ENCODE data around the gene KCNQ4.

KCNQ4 gene

GRCh38 chr1:40794974-40795715 lies 11.6 kb downstream of the KCNQ4 start:
- DNase-seq (ENCODE audit: low read depth in 3 of 3, low spot score in 1 of 3): no peak

DNA sequence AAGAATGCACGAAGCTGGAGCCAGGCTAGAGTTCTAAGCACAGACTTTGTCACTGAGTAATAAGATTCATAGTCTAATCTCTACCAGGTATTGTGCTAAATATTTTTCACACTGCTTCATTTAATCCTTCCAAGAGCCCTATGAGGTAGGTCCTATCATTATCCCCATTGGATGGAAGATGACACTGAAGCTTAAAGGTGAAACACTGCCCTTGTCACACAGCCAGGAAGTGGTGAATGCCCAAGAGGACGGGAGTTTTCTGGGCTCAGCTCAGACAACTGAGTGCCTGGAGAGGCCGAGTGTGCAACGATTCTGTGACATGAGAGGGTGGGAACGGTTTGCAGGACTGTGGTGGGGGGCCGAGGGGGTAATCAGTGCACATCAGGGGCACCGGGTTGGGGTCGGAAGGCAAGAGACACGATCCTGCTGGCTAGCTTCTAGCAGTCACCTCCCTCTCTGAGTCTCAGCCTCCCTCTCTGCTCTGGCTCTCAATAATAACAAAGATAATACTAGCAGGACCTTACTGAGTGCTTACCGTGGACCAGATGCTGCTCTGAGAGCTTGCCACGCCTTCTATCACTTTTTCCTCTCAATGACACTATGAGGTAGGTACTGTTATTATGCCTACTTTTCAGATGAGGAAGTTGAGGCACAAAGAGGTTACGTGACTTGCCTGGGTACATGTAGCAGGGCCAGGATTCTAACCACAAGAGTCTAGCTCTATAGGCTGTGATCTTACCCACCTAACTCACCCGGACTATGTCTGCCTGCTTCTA lies 12.4 kb downstream of the KCNQ4 start:
- DNase-seq (ENCODE audit: low read depth in 3 of 3, low spot score in 1 of 3): no peak

GRCh38 chr1:40796939-40797667 lies 13.5 kb downstream of the KCNQ4 start:
- no peak for DNase-seq (ENCODE audit: low read depth in 3 of 3, low spot score in 1 of 3)

DNA sequence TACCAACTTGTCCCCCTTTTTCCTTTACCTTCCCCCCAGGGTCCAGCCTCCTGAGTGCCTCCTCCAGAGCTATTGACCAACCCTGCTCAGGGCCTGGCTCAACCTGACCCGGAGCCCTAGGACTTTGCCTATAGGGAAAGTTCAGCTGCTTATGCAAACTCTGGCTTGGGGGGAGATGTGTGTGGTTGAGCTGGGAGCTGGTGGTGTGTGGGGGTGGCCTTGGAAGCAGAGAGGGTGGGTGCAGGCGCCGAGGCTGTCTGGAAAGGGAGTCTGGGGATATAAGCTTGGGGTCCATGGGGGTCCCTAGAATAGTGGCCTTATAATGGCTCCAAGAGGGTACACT lies 14.1 kb downstream of the KCNQ4 start:
- no peak for DNase-seq (ENCODE audit: low read depth in 3 of 3, low spot score in 1 of 3)

DNA sequence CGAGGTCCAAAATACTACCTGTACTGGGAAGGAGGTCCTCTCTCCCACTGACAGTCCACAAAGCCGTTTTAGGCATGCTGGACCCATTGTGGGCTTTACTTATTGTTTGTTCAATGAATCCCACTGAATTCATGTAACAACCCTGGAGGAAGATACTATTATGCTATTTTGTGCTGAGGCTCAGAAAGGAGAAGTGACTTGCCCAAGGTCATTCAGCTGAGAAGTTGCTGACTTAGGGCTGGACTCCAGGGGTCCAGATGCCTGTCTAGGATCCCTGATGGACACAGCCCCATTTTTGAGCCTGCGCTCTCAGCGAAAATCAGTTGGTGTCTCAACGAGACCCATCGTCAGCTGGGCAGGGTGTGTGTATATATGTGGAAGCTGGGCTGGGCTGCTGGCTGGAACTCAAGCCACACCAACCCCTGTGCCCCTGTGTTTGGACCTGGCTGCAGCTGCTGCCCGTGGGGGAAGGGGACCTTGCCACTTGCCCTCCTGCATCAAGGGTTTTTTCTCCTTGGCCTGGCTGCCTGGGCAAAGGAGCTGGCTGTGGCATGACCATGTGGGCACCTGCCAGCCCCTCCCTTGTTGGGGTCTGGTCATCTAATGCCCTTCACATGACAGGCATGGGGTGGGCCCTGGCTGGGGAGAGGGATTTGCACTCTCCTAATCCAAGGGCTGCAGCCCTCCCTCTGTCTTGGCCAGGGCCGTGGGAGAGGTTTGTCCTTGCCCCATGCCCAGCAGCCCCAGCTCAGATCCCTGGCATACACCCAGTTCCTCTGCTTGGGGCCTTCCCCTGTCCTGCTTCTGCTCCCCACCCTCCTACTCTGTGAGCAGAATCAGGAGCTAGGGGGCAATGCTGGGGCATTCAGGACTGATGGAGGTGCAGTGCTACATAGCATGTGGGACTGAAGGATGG lies 15.0 kb downstream of the KCNQ4 start:
- DNase-seq (ENCODE audit: low read depth in 3 of 3, low spot score in 1 of 3): no peak

GRCh38 chr1:40799351-40799867 lies 15.8 kb downstream of the KCNQ4 start:
- DNase-seq (ENCODE audit: low read depth in 3 of 3, low spot score in 1 of 3): no peak

DNA sequence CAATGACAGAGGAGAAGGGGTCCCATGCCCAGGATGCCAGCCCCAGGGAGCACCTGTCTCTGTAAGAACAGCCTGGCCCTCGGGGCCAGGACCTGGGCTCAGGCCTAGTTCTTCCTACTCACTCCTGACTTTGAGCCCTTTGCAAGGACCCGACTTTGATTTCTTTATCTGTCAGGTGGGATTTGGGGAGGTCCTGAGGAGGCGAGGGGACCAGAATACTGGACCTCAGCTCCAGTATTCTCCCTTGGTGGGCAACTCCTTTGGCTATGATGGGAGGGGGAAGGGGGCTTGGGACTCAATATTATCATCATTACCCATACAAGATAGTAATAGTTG lies 18.1 kb downstream of the KCNQ4 start:
- no peak for DNase-seq (ENCODE audit: low read depth in 3 of 3, low spot score in 1 of 3)

GRCh38 chr1:40802078-40802741 lies 18.6 kb downstream of the KCNQ4 start:
- peak; percentile 72 to 75 (median 73) for DNase-seq (ENCODE audit: low read depth in 3 of 3, low spot score in 1 of 3)

DNA sequence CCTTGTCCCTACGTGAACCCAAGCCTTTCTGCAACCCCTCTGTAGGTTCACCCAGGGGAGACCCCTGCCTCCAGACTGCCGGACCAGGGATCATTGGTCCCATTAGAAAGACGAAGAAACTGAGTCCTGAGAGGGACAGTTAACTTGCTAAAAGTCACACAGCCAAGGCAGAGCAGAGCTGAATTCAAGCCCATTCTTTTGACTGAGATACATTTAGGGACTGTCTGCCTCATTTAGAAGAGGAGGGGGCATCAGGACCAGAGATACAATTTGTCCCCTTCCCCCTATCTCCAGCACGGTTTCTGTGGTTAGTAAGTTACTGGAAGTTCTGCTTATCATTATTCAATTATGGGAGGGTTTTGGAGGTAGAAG lies 19.1 kb downstream of the KCNQ4 start:
- no peak for DNase-seq (ENCODE audit: low read depth in 3 of 3, low spot score in 1 of 3)

- DNase-seq (ENCODE audit: low read depth in 3 of 3, low spot score in 1 of 3): no peak
Observed at GRCh38 chr1:40803447-40803846, 19.9 kb downstream of the KCNQ4 start.

- no peak for DNase-seq (ENCODE audit: low read depth in 3 of 3, low spot score in 1 of 3)
Observed at GRCh38 chr1:40803902-40804301, 20.3 kb downstream of the KCNQ4 start.

GRCh38 chr1:40806240-40806639 lies 22.7 kb downstream of the KCNQ4 start:
- DNase-seq (ENCODE audit: low read depth in 3 of 3, low spot score in 1 of 3): no peak

GRCh38 chr1:40806731-40807695 lies 23.4 kb downstream of the KCNQ4 start:
- DNase-seq (ENCODE audit: low read depth in 3 of 3, low spot score in 1 of 3): no peak

DNA sequence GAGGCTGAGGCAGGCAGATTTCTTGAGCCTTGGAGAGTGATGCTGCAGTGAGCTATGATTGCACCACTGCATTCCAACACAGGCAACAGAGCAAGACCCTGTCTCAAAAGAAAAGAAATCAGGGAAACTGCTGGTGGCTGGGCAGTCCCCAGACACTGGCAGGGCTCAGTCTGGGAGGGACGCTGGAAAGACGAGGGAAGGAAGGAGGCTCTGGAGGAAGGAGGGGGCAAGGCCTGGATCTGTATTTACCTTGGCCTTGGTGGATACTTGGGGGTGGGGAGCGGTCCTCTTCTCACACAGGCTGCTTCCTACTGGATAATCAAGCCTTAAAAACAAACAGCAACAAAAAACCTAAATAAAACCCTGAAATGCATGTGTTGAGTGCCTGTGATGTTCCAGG lies 24.4 kb downstream of the KCNQ4 start:
- DNase-seq (ENCODE audit: low read depth in 3 of 3, low spot score in 1 of 3): no peak

GRCh38 chr1:40808444-40808843 lies 24.9 kb downstream of the KCNQ4 start:
- no peak for DNase-seq (ENCODE audit: low read depth in 3 of 3, low spot score in 1 of 3)

- DNase-seq (ENCODE audit: low read depth in 3 of 3, low spot score in 1 of 3): no peak
Observed at GRCh38 chr1:40808909-40809308, 25.3 kb downstream of the KCNQ4 start.

DNA sequence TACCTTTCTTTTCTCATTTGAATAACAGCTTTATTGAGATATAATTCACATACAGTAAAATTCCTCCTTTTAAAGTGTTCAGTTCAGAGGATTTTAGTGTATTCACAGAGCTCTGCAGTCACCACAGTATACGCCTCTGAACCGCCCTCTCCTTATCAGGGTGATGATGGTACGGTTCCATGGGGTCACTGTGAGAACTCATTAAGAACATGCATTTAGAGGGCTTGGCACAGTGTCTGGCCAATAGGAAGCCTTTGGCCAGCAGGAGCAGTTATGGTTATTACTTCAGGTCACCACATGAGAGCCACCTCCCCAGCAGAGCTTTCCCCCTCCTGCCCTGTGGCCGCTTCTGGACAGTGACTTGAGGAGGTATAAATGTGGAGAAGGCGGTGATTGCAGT lies 27.3 kb downstream of the KCNQ4 start:
- no peak for DNase-seq (ENCODE audit: low read depth in 3 of 3, low spot score in 1 of 3)

- DNase-seq (ENCODE audit: low read depth in 3 of 3, low spot score in 1 of 3): no peak
Observed at GRCh38 chr1:40815420-40815819, 31.8 kb downstream of the KCNQ4 start.

DNA sequence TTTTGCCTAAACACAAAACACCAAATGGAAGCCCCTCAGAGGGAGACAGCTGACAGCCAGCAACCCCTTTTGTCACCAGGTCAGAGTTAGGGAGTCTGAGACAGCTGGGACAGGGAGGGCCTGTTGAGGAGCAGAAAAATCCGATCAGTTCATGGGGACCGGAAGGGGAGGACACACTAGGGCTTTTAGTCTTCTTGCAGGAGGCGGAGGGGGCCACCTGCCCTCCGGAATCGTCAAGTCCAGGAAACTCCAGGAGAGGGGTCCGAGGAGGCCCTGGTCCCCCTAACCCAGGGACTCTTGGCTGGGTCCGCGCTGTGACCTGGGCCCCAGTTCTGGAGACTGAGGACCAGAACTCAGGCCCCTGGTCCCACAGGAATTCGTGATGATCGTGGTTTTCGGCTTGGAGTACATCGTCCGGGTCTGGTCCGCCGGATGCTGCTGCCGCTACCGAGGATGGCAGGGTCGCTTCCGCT lies 34.2 kb downstream of the KCNQ4 start:
- DNase-seq (ENCODE audit: low read depth in 3 of 3, low spot score in 1 of 3): no peak

Measured in stimulated activated CD4-positive, alpha-beta T cell treated with anti-CD3 and anti-CD28 coated beads, TNF-alpha, amount 100 ng/mL, for 1 hour (primary cell).